IPS-20b (cell line): Measurements from ENCODE around the gene PTPRE.

Source experiments
- H3K27ac ChIP-seq: one replicate; pipeline ENCODE4 v1.5.1; 2013; ENCODE audit warnings: low read length
- H3K27me3 ChIP-seq: 2 replicates; pipeline ENCODE4 v1.6.1; 2013; ENCODE audit warnings: mild to moderate bottlenecking, low read length, inconsistent platforms; ENCODE audit not compliant: insufficient read depth
- H3K36me3 ChIP-seq: 2 replicates; pipeline ENCODE4 v1.6.1; 2013; ENCODE audit warnings: low read depth, mild to moderate bottlenecking, inconsistent platforms, low read length, moderate library complexity; ENCODE audit not compliant: insufficient read depth
- H3K4me1 ChIP-seq: 2 replicates; pipeline ENCODE4 v1.6.1; 2013; ENCODE audit warnings: mild to moderate bottlenecking, control low read depth, inconsistent platforms, low read length, moderate library complexity; ENCODE audit not compliant: insufficient read depth
- H3K4me3 ChIP-seq: 2 replicates; pipeline ENCODE4 v1.5.1; 2013; ENCODE audit warnings: mild to moderate bottlenecking, low read length, inconsistent platforms
- H3K9ac ChIP-seq: 2 replicates; pipeline ENCODE4 v1.6.1; 2013; ENCODE audit warnings: low read depth, mild to moderate bottlenecking, inconsistent platforms, low read length, moderate library complexity
- H3K9me3 ChIP-seq: 2 replicates; pipeline ENCODE4 v1.6.1; 2013; ENCODE audit warnings: mild to moderate bottlenecking, low read depth, low read length, inconsistent platforms; ENCODE audit not compliant: insufficient read depth

Gene PTPRE

GRCh38 chr10:128018691-128019090, 111.8 kb downstream of the PTPRE start:
- Histone ChIP-seq H3K36me3 (no peaks in the 10 kb centered on the region), H3K27ac (no peak overlapping the region), H3K9ac (no peak overlapping the region), H3K4me1 (no peaks in the 10 kb centered on the region), H3K9me3 (no peaks in the 10 kb centered on the region), H3K27me3 (no peaks in the 10 kb centered on the region), H3K4me3 (no peak overlapping the region)

DNA sequence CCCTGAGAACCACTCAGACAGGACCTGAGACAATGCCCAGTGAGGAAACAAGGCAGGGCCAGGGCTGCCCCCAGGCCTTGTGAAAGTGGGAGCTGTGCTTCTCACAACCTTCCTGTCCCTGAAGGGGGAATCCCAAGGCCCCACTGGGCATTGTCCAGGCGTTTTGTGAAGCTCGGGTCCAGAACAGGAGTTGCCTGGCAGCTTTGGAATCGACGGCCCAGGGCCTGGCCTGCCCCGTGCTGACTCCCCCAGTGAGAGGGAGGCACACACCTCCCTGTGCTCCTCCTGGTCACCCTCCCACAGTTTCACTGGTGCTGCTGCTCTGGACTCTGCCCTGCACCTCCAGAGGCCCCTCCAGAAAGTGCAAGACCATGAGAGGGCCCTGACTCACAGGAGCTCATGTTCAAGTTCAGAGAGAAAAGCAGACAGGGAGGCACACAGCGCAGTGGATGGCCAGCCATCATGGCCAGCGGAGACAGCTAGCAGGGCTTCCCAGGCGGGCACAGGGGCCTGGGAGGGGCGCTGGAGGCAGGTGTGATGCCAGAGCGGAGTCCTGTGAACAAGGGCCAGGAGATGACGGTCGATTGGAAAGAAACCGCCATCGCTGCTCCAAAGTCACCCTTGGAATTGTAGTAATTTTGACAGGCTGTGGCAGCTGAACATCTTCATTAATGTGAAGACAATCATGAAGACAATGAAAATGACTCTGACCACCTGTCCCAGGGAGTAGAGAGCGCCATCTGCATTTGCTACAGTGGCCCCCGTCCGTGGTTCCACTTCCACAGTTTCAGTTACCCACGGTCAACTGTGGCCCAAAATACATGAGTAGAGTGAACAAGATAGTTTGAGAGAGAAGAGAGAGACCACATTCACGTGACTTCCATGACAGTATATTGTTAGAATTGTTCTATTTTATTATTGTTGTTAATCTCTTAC, 115.6 kb downstream of the PTPRE start:
- Histone ChIP-seq H3K36me3 (no peaks in the 10 kb centered on the region), H3K9me3 (no peaks in the 10 kb centered on the region), H3K4me1 (no peaks in the 10 kb centered on the region), H3K27me3 (no peaks in the 10 kb centered on the region), H3K4me3 (no peak overlapping the region), H3K27ac (no peak overlapping the region), H3K9ac (no peak overlapping the region)

DNA sequence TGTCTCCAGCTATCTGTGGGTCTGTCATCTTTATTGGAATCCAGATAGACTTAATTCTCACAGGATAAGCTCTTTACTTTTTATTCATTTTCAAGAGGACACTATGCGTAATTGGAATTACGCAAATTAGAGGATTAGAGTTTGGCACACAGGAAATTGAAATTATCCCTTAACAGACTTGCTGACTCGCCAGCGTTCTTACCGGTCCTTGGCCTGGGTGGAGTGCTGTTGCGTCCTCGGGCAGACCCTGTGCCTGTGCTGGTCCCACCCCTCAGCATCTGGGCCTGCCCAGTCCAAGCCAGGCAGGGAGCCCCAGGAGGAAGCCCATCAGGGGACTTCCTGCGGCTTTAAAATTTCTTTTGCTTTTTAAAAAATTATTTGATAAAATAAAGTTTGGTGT, 117.5 kb downstream of the PTPRE start:
- Histone ChIP-seq H3K27ac (no peak overlapping the region), H3K36me3 (no peaks in the 10 kb centered on the region), H3K9me3 (no peaks in the 10 kb centered on the region), H3K4me1 (no peaks in the 10 kb centered on the region), H3K9ac (no peak overlapping the region), H3K27me3 (no peaks in the 10 kb centered on the region), H3K4me3 (no peak overlapping the region)

GRCh38 chr10:128025437-128025836, 118.5 kb downstream of the PTPRE start:
- no peaks in the 10 kb centered on the region for H3K4me1 ChIP-seq
- no peak overlapping the region for H3K9ac ChIP-seq
- no peak overlapping the region for H3K27ac ChIP-seq
- no peaks in the 10 kb centered on the region for H3K27me3 ChIP-seq
- no peaks in the 10 kb centered on the region for H3K36me3 ChIP-seq
- H3K4me3 ChIP-seq = no peak overlapping the region
- no peaks in the 10 kb centered on the region for H3K9me3 ChIP-seq

GRCh38 chr10:128025951-128026350, 119.0 kb downstream of the PTPRE start:
- H3K27ac ChIP-seq = no peak overlapping the region
- H3K9me3 ChIP-seq = no peaks in the 10 kb centered on the region
- no peaks in the 10 kb centered on the region for H3K4me1 ChIP-seq
- H3K9ac ChIP-seq = no peak overlapping the region
- no peaks in the 10 kb centered on the region for H3K36me3 ChIP-seq
- no peak overlapping the region for H3K4me3 ChIP-seq
- no peaks in the 10 kb centered on the region for H3K27me3 ChIP-seq

- H3K36me3 ChIP-seq = no peaks in the 10 kb centered on the region
- H3K4me1 ChIP-seq = no peaks in the 10 kb centered on the region
- no peaks in the 10 kb centered on the region for H3K27me3 ChIP-seq
- no peak overlapping the region for H3K9ac ChIP-seq
- no peak overlapping the region for H3K27ac ChIP-seq
- no peak overlapping the region for H3K4me3 ChIP-seq
- no peaks in the 10 kb centered on the region for H3K9me3 ChIP-seq
These were observed 119.9 kb downstream of the PTPRE start for GRCh38 chr10:128026615-128027300.

- H3K9me3 ChIP-seq = no peaks in the 10 kb centered on the region
- no peak overlapping the region for H3K27ac ChIP-seq
- H3K4me1 ChIP-seq = no peaks in the 10 kb centered on the region
- no peak overlapping the region for H3K4me3 ChIP-seq
- no peaks in the 10 kb centered on the region for H3K36me3 ChIP-seq
- no peaks in the 10 kb centered on the region for H3K27me3 ChIP-seq
- no peak overlapping the region for H3K9ac ChIP-seq
These were observed 120.4 kb downstream of the PTPRE start for GRCh38 chr10:128027306-128027705.

GRCh38 chr10:128027822-128028507, 121.1 kb downstream of the PTPRE start:
- no peak overlapping the region for H3K9ac ChIP-seq
- H3K27me3 ChIP-seq = no peaks in the 10 kb centered on the region
- no peaks in the 10 kb centered on the region for H3K4me1 ChIP-seq
- no peak overlapping the region for H3K4me3 ChIP-seq
- H3K9me3 ChIP-seq = no peaks in the 10 kb centered on the region
- H3K36me3 ChIP-seq = no peaks in the 10 kb centered on the region
- no peak overlapping the region for H3K27ac ChIP-seq

- Histone ChIP-seq H3K27ac (no peak overlapping the region), H3K36me3 (no peaks in the 10 kb centered on the region), H3K4me3 (no peak overlapping the region), H3K27me3 (no peaks in the 10 kb centered on the region), H3K4me1 (no peaks in the 10 kb centered on the region), H3K9me3 (no peaks in the 10 kb centered on the region), H3K9ac (no peak overlapping the region)
These were observed 121.8 kb downstream of the PTPRE start for GRCh38 chr10:128028508-128029289.

DNA sequence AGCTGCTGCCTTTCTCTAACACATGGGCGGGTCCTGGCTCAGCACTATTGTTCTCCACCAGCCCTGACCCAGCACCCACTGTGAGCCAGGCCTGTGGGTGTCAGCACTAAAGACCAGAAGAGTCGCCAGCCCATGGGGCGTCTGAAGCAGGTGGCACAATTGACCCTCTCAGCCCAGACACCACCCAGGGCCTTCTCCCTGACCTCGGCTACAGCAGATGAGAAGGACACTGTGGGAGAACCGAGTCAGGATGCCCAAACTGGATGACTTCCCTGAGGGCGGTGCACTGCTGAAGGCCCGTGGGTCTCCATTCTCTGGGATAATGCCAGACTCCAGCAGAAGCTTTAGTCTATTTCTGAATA, 122.4 kb downstream of the PTPRE start:
- no peak overlapping the region for H3K9ac ChIP-seq
- H3K4me1 ChIP-seq = no peaks in the 10 kb centered on the region
- no peaks in the 10 kb centered on the region for H3K36me3 ChIP-seq
- H3K27me3 ChIP-seq = no peaks in the 10 kb centered on the region
- no peaks in the 10 kb centered on the region for H3K9me3 ChIP-seq
- no peak overlapping the region for H3K4me3 ChIP-seq
- H3K27ac ChIP-seq = no peak overlapping the region

- H3K9ac ChIP-seq = no peak overlapping the region
These were observed 122.9 kb downstream of the PTPRE start for GRCh38 chr10:128029731-128030369.

More at GRCh38 chr10:128029731-128030369, 122.9 kb downstream of the PTPRE start:
- Histone ChIP-seq H3K4me3 (no peak overlapping the region), H3K36me3 (no peaks in the 10 kb centered on the region), H3K4me1 (no peaks in the 10 kb centered on the region), H3K27me3 (no peaks in the 10 kb centered on the region), H3K27ac (no peak overlapping the region), H3K9me3 (no peaks in the 10 kb centered on the region)
